ENCODE results near the gene COL23A1.

Gene COL23A1

GRCh38 chr5:178418471-178419010 is 171.7 kb downstream of the COL23A1 start:
- no peak for DNase-seq

GRCh38 chr5:178418031-178418430 is 172.2 kb downstream of the COL23A1 start:
- no peak for DNase-seq

GRCh38 chr5:178417391-178417811 is 172.8 kb downstream of the COL23A1 start:
- no peak for DNase-seq

GRCh38 chr5:178416919-178417318 is 173.3 kb downstream of the COL23A1 start:
- no peak for DNase-seq

- DNase-seq = no peak
These were observed 173.8 kb downstream of the COL23A1 start for GRCh38 chr5:178416206-178416882.

GRCh38 chr5:178415353-178415752 is 174.8 kb downstream of the COL23A1 start:
- DNase-seq = no peak

- DNase-seq = no peak
These were observed 176.2 kb downstream of the COL23A1 start for GRCh38 chr5:178413988-178414387.

GRCh38 chr5:178411083-178411482 is 179.1 kb downstream of the COL23A1 start:
- no peak for DNase-seq

GRCh38 chr5:178407646-178408045 is 182.5 kb downstream of the COL23A1 start:
- no peak for DNase-seq

GRCh38 chr5:178404987-178405386 is 185.2 kb downstream of the COL23A1 start:
- no peak for DNase-seq

GRCh38 chr5:178403956-178404600 is 186.1 kb downstream of the COL23A1 start:
- DNase-seq = no peak

- DNase-seq = no peak
These were observed 186.8 kb downstream of the COL23A1 start for GRCh38 chr5:178403351-178403750.

- DNase-seq = no peak
These were observed 190.5 kb downstream of the COL23A1 start for GRCh38 chr5:178399701-178400095.

- no peak for DNase-seq
These were observed 191.1 kb downstream of the COL23A1 start for GRCh38 chr5:178398901-178399700.

- DNase-seq = no peak
These were observed 193.1 kb downstream of the COL23A1 start for GRCh38 chr5:178396796-178397720.

- DNase-seq = no peak
These were observed 196.1 kb downstream of the COL23A1 start for GRCh38 chr5:178394074-178394473.

GRCh38 chr5:178392931-178393394 is 197.2 kb downstream of the COL23A1 start:
- no peak for DNase-seq

GRCh38 chr5:178392386-178392785 is 197.8 kb downstream of the COL23A1 start:
- DNase-seq = no peak

- DNase-seq = no peak
These were observed 198.7 kb downstream of the COL23A1 start for GRCh38 chr5:178391480-178391879.

GRCh38 chr5:178389796-178390195 is 200.4 kb downstream of the COL23A1 start:
- no peak for DNase-seq

- no peak for DNase-seq
These were observed 201.0 kb downstream of the COL23A1 start for GRCh38 chr5:178389026-178389729.
